NCI-H446 treated with DMSO at 0.1 percent for 48 hours (cell line): ENCODE measurements around the gene SH3RF3.
"Not testable (repeated sequence)": the region's sequence is repeated elsewhere in the genome, so short reads cannot be mapped to it uniquely, and the experiment has no call there.

ENCODE experiments used
- DNase-seq: peaks from one replicate; lab custom pipeline; 2025; lab: John Stamatoyannopoulos, UW

The SH3RF3 gene

GRCh38 chr2:109128616-109129355 lies at the start of gene SH3RF3:
Gene SH3RF3, plus strand, starts transcription at chr2:109129205.
- DNase-seq = no peak

DNA sequence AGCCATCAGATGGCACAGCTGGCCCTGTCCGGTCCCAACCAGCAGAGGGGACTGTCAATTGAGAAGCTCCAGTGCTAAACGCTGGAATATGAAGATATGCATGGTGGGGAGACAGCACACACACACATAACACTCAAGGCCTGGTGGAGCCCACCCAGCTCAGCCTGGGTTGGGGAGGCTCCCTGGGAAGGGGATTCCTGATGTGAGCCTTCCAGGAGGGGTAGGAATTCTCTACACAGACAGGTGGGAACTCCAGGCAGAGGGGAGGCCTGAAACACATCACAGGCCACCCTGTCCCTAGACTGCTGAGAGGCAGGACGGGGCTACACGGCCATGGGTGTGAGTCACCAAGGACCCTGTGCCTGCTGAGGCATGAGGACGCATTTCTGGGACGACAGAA lies 49.4 kb upstream of the SH3RF3 start:
- DNase-seq = no peak

- DNase-seq = no peak
These were observed 48.9 kb upstream of the SH3RF3 start for GRCh38 chr2:109080109-109080508.

DNA sequence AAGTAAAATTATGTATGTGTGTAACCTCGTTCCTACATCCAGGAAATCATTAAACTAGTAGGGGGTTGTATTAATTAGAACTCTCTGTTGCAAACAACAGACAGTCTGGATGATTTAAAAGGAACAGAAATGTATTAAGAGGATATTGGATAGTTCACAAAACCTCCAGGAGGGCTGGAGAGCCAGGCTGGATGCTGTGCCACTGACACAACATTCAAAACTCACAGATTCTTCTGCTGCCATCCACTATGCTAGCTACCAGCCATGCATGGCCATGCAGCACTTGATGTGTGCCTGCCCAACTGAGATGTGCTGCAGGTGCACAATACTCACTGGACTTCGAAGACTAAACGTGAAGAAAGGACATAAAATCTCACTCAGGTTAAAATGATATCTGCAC lies 48.2 kb upstream of the SH3RF3 start:
- DNase-seq = no peak

DNA sequence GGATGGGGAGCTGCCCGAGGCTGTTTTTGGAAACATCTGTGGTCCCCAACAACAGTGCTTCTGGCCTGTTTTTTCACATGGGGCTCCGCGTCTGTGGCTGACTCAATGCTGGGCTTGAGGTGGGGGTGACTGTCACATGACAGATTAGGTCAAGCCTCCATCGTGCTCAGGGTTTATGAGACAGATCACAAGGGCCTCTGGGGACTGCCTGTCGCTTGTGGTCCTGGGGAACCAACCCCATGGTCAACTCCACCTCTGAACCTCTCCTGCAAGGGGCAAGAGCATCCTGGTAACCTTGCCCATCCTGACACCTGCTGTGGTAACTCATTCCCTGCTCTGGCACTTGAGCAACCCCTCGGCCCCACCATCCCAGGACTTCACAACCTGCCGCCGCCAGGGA lies 47.6 kb upstream of the SH3RF3 start:
- DNase-seq = no peak

- no peak for DNase-seq
These were observed 45.2 kb upstream of the SH3RF3 start for GRCh38 chr2:109083771-109084170.

DNA sequence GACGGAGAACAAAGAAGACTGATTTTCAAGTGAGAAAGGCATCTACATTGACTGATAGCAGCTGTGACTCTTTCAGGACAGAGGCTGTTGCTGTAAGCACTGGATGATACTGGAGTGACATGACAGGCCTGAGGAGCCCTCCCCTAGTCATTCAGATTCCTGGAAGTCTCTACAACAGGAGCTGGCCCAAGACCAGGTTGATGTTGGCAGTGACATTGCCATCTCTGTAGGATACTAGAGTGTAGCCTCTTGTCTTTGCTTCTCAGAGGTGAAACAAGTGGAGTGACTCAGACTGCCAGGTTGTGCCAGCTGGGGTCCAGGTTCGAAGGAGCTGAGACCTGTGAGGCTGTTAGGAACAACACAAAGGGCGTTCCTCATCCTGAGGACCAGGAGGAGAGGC lies 44.7 kb upstream of the SH3RF3 start:
- no peak for DNase-seq

- no peak for DNase-seq
These were observed 42.9 kb upstream of the SH3RF3 start for GRCh38 chr2:109085912-109086742.

DNA sequence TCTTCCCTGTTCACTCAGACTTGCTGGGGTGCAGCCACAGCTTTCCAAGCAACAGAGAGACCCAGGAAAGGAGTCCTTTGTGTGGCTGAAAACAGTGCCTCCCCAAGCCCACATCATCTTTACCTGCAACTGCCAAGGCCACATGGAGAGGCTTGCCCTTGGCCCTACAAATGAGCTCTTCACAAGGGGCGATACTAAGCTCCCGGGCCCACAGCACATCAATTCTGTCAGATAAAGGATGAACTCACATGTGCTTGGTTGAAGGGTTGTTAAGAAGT lies 42.3 kb upstream of the SH3RF3 start:
- no peak for DNase-seq

DNA sequence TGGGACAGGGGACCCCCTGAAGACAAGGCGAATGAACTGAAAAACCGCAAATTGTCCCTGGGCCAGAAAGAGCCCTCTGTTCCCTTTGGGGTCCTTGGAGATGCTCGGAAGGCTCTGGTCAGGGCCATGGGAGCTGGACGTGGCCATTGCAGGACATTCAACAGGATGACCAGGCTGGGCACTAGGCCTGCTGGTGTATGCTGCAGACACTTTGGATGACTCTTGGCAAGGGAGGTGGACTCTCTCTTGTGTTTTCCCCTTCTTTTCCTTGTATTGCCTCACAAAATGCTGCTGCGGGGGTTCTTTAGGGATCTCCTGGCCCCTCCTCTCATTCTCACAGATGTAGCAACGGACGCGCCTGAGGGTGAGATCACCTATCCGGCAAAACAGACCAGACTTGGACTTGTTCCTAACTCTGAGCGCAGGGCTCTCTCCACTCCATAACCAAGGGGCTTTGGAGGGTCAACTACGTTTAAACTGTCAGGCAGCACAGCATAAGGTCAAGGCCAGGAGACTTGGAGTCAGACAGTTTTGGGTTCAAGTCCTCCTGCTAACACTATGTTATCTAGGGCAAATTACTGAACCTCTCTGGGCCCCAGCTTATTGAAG lies 41.8 kb upstream of the SH3RF3 start:
- DNase-seq = no peak

DNA sequence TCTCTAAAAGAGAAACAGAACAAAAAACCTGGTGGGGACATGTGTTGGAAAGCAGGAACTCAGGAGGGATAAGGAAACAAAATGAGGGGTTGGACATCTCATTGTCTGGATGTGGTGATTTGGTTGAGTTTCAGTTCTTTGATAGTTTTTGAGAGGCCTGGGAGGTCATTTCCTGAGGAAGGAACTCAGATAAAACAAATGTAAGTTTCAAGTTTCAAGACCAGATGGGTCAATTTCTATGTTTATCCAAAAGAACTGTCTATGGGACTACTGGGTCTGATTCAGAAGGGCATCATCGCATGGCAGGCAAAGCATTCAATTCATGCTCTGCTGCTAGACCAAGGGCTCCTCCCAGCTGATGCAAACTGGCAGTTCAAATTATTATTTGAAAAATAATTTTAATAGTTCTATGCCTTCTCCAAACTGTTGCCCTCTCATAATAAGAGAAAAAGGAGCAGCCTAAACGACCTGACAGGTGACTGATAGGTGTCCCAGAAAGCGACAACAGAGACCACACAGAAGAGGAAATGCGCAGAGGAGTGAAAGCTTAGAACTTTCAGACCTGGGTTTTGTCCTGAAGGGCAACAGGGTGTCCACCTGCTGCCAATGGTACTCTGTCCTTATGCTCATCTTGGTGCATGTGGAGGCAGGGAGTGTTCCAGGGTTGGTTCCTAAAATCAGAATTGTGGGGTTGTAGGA lies 39.3 kb upstream of the SH3RF3 start:
- DNase-seq = no peak

DNA sequence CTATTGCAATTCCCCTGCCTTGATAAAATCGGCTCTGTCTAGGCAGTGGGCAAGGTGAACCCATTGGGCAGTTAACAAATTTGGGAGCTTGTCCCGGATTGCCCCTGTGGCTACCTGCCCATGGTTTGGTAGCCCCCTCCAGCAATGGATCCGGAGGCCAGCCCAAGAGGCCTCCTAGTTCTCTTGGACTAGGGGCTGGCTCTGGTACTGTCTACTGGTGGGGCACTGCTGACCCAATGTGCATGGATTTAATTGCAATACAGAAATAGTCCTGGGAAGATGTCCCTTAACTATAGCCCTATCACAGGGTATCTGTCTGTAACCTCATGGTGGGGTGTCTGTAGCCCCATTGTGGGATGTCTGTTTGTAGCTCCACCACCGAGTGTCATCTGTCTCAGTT lies 37.5 kb upstream of the SH3RF3 start:
- no peak for DNase-seq

DNA sequence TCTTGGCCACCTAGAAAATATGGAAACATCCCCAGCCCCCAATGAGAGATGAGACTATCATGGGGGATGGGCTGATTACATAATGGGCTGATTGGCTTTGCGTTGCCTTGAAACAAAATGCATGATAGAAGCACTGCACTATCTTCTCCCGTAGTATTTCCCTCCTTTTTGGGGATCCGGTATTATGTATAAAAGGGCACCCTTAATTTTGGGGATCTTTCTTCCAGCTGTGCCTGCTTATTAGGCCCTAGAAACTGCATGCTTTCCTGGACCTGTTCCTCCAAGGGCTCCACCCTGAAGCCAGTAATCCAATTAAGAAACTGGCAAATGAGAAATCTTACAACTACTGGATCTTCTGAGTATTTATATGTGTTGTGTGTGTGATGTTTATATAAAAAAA lies 34.9 kb upstream of the SH3RF3 start:
- DNase-seq = no peak

GRCh38 chr2:109098251-109098920 lies 30.6 kb upstream of the SH3RF3 start:
- DNase-seq = no peak

DNA sequence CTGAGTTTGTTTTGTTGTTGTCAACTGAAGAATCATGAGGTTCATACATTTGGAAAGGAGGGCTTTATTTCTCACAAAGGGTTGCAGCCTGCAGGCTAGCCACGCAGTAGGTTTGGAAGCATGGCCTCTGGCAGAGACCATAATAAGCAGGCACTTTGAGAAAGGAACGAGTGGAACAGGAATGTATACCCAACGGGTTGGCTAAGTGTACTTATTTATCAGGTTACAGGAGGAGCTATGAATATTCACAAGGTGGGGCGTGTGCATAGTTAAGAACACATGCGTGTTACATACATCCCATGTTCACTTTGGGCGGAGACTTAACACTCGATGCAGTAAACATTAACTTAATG lies 30.1 kb upstream of the SH3RF3 start:
- no peak for DNase-seq

- DNase-seq = no peak
These were observed 26.3 kb upstream of the SH3RF3 start for GRCh38 chr2:109102588-109103233.

DNA sequence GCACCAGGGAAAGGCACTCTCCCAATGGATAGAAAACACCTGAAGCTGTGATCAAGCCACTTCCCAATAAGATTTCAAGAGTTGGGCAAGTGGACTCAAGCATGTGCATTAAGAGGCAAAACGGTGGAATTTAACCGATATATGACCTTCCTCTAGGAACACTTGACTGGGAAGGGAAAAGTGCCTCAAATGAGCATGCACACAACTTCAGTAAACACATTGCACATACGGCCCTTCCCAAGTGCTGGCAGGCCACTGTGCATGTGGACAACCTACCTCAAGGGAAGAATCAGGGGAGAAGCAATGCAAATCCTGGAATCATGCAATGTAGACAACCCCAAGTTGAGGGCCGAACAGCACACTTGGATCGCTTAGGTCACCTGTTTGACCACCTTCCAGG lies 23.9 kb upstream of the SH3RF3 start:
- DNase-seq = no peak

DNA sequence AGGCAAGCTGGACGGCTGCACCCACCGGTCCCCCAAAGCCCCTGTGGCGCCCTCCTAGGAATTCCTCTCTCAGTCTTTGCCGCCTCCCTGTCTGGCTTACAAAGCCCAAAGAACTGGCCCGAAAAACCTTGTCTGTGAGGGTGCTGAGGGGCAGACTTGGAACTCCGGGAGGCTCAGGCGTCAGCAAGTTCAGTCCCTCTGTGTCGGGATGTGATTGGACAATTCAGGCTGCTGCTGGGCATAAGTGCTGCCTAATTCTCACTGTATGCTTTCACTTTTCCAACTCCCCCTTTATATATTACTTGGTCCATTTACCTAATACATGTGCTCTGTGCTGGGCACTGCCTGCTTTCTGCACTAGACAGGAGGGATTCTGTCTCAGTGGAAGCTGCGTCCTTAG lies 20.3 kb upstream of the SH3RF3 start:
- DNase-seq = no peak

DNA sequence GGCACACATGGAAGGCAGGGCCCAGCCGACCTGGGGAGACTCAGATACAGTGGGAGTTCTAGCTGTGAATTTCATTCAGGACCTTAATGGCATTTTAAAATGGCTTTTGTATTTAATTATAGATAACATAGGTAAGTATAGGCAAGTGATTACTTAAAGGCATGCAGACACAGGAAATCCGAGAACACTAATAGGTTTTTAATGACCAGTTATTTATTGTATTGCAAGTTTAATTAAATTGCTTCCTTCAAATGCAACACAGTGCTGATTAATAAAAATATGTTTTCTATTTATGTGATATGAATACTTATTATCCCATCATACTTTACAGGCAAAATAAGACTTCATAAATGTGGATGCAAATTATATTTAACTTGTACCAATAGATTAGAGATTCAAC lies 19.7 kb upstream of the SH3RF3 start:
- no peak for DNase-seq

- no peak for DNase-seq
These were observed 18.8 kb upstream of the SH3RF3 start for GRCh38 chr2:109110170-109110569.

DNA sequence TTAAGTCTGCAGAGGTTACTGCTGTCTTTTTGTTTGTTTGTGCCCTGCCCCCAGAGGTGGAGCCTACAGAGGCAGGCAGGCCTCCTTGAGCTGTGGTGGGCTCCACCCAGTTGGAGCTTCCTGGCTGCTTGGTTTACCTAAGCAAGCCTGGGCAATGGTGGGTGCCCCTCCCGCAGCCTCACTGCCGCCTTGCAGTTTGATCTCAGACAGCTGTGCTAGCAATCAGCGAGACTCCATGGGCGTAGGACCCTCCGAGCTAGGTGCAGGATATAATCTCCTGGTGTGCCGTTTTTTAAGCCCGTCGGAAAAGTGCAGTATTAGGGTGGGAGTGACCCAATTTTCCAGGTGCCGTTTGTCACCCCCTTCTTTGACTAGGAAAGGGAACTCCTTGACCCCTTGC lies 11.8 kb upstream of the SH3RF3 start:
- DNase-seq = not testable (repeated sequence)

DNA sequence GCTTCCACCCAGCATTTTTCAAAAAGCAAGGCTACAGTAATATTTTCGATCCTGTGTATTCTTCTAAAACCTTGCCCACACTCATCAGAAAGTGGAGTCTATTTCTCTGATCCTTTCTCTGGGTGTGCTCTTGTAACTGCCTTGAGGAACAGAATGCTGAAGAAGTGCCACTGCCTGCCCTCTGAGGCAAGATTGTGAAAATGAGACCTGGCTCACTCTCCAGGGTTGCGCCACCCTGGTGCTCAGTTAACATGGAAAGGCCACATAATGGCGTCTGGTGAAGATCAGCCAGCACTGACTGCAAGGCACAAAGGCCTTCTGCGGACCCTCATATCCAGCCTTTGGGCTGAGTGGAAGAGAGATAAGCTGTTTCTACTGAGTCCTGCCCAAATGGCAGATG lies 11.2 kb upstream of the SH3RF3 start:
- no peak for DNase-seq
